MCF 10A (cell line): ENCODE measurements around the gene ZNF107. TPM values are rescaled to one million over a fixed set of nuclear protein-coding genes. Genes with fewer than 3 reads are reported as not detected.
"Not testable (repeated sequence)": the region's sequence is repeated elsewhere in the genome, so short reads cannot be mapped to it uniquely, and the experiment has no call there.

Experiments
- BruUV-seq: library from RNA; stranded (reverse); fragments of 400-500 nt; replicated peaks from 2 replicates; lab custom pipeline; 2021; lab: Mats Ljungman, UMichigan
- CTCF ChIA-PET: fragments of 300-600 bp; sonication (Branson Sonifier 250); formaldehyde crosslinking; extraction: SDS; loops from one replicate; lab custom pipeline; 2021; ENCODE audit warnings: antibody characterized with exemption, inconsistent platforms; lab: Yijun Ruan, JAX
- POLR2A ChIA-PET: fragments of 300-600, 350-650 bp; sonication (Branson Sonifier 250); formaldehyde crosslinking; extraction: SDS; loops from one replicate; lab custom pipeline; 2020; ENCODE audit warnings: antibody characterized with exemption, inconsistent platforms; lab: Yijun Ruan, JAX
- DNase-seq: peaks from one replicate; pipeline ENCODE4 v3.0.0-alpha.2; 2018; ENCODE audit not compliant: unreplicated experiment
- H3K27ac Mint-ChIP-seq: one replicate; pipeline ENCODE4 v1.8.0; 2022; ENCODE audit warnings: mild to moderate bottlenecking, low read depth, mixed read lengths; ENCODE audit not compliant: unreplicated experiment
- H3K27me3 Mint-ChIP-seq: one replicate; pipeline ENCODE4 v1.8.0; 2022; ENCODE audit warnings: mixed read lengths; ENCODE audit not compliant: insufficient read depth, unreplicated experiment
- H3K36me3 Mint-ChIP-seq: one replicate; pipeline ENCODE4 v1.8.0; 2022; ENCODE audit warnings: mild to moderate bottlenecking, moderate library complexity, mixed read lengths; ENCODE audit not compliant: insufficient read depth, unreplicated experiment
- H3K4me1 Mint-ChIP-seq: one replicate; pipeline ENCODE4 v1.8.0; 2022; ENCODE audit warnings: mixed read lengths; ENCODE audit not compliant: insufficient read depth, unreplicated experiment
- H3K4me3 Mint-ChIP-seq: one replicate; pipeline ENCODE4 v1.8.0; 2022; ENCODE audit warnings: mild to moderate bottlenecking, moderate library complexity, mixed read lengths; ENCODE audit not compliant: unreplicated experiment
- H3K9me3 Mint-ChIP-seq: one replicate; pipeline ENCODE4 v1.8.0; 2022; ENCODE audit warnings: mixed read lengths; ENCODE audit not compliant: unreplicated experiment
- CTCF ChIP-seq: fragments of 200-600 bp; IDR thresholded peaks from one replicate; pipeline ENCODE4 v1.8.0; 2022; ENCODE audit warnings: antibody characterized with exemption, mild to moderate bottlenecking; ENCODE audit not compliant: unreplicated experiment
- intact Hi-C: fragments of 100-400 bp; cut with micrococcal nuclease; formaldehyde crosslinking; loops from 2 replicates; pipeline ENCODE4 v1.14.1; 2022
- total RNA-seq: library from RNA; stranded (reverse); gene quantifications from 2 replicates; pipeline ENCODE4 v1.2.3, GENCODE V29; 2022

The ZNF107 gene
- total RNA-seq, 1 experiment from 2014 or later = 4.6 TPM

DNA sequence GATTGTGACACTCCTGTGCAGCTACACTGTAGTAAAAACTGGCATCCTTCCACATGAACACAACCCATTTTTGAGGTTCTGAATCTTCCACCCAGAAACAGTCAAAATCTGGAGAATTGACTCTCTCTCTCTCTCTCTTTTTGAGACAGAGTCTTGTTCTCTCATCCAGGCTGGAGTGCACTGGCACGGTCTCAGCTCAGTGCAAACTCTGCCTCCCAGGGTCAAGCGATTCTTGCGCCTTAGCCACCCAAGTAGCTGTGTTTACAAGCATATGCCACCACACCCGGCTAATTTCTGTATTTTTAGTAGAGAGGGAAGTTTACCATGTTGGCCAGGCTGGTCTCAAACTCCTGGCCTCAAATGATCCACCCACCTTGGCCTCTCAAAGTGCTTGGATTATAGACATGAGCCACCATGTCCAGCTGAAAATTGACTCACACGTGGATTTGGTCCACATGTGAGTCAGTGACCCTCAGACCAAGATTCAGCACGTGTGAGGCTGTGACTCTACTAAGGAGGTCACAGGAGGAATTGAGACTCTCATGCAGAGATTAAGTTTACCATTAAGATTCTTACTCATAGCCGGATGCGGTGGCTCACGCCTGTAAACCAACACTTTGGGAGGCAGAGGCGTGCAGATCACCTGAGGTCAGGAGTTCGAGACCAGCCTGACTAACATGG lies 12.1 kb upstream of the ZNF107 start:
- H3K36me3 Mint-ChIP-seq = no peaks in the 10 kb centered on the region
- intact Hi-C loops = no loop called here
- DNase-seq = no peak
- ChIA-PET CTCF (interaction anchor here (0.9 to 1.8 kb wide), 2 partner anchors 23 to 24 kb away, joined by 3 to 6 read pairs; no protein-coding TSS in a partner anchor), POLR2A (interaction anchor here (0.6 to 3.1 kb wide), 4 partner anchors 7 to 194 kb away, joined by 3 to 12 read pairs (median 4); partner anchors contain the start of gene ZNF107)
- no peak overlapping the region for H3K4me3 Mint-ChIP-seq
- no peaks in the 10 kb centered on the region for H3K27me3 Mint-ChIP-seq
- no TSS peak for BruUV-seq
- no peak overlapping the region for H3K27ac Mint-ChIP-seq
- no peaks in the 10 kb centered on the region for H3K4me1 Mint-ChIP-seq
- no peak for TF ChIP-seq CTCF
- peaks cover 21% of the 10 kb centered on the region for H3K9me3 Mint-ChIP-seq

DNA sequence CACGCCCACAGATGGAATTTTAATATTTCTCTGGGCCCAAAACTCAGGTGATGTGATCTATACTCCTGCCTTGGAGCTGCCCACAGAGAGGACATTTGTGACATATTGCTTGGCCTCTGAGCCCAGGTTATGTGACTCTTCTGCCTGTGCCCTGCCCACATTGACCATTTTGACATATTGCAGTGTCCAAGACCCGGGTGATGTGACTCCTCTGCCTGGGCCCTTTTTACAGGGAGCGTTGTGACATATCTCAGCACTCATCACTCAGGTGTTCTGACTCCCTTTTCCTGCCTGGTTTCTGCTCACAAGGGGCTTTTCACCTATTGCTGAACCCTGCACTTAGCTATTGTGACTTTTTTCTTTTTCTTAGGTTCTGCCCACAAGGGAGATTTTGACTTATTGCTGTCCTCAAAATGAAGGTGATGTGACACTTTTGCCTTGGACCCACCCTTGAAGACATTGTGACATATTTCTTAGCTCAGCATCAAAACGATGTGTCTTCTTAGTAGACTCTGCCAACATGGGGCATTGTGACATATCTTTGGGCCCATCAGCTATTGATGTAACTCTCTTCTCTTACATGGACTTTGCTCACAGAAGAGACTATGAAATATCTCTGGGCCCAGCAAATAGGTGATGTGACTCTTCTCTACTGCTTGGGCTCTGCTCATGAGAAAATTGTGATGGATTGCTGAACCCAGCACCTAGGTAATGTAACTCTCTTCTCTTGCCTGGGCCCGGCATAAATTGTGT lies 11.0 kb upstream of the ZNF107 start:
- no peak overlapping the region for H3K4me3 Mint-ChIP-seq
- H3K27me3 Mint-ChIP-seq = no peaks in the 10 kb centered on the region
- H3K27ac Mint-ChIP-seq = no peak overlapping the region
- intact Hi-C loops = no loop called here
- no peak for TF ChIP-seq CTCF
- peaks cover 21% of the 10 kb centered on the region for H3K9me3 Mint-ChIP-seq
- CTCF ChIA-PET = interaction anchor here (0.7 to 1.8 kb wide), 3 partner anchors 24 to 26 kb away, joined by 3 to 6 read pairs (median 3); no protein-coding TSS in a partner anchor
- BruUV-seq = no TSS peak
- POLR2A ChIA-PET = interaction anchor here (1.2 to 3.1 kb wide), 2 partner anchors 11 to 92 kb away, joined by 4 to 12 read pairs; partner anchors contain the start of genes ZNF107 and ZNF680
- no peak for DNase-seq
- H3K4me1 Mint-ChIP-seq = no peaks in the 10 kb centered on the region
- no peaks in the 10 kb centered on the region for H3K36me3 Mint-ChIP-seq

- no peak for TF ChIP-seq CTCF
- peaks cover 22% of the 10 kb centered on the region for H3K9me3 Mint-ChIP-seq
- no peaks in the 10 kb centered on the region for H3K27me3 Mint-ChIP-seq
- no peak overlapping the region for H3K27ac Mint-ChIP-seq
- H3K4me3 Mint-ChIP-seq = no peak overlapping the region
- BruUV-seq = no TSS peak
- ChIA-PET POLR2A (interaction anchor here (1.0 to 1.2 kb wide), 2 partner anchors 11 to 93 kb away, joined by 4 to 5 read pairs; partner anchors contain the start of genes ZNF107 and ZNF680), CTCF (interaction anchor here (0.5 kb wide), 1 partner anchor 35 kb away, joined by 3 read pairs; no protein-coding TSS in a partner anchor)
- H3K4me1 Mint-ChIP-seq = no peaks in the 10 kb centered on the region
- no peak for DNase-seq
- intact Hi-C loops = no loop called here
- H3K36me3 Mint-ChIP-seq = no peaks in the 10 kb centered on the region
These were observed 10.1 kb upstream of the ZNF107 start for GRCh38 chr7:64655811-64656210.

- Mint-ChIP-seq H3K4me1 (no peaks in the 10 kb centered on the region), H3K4me3 (no peak overlapping the region), H3K36me3 (no peaks in the 10 kb centered on the region), H3K9me3 (peaks cover 28% of the 10 kb centered on the region), H3K27ac (no peak overlapping the region), H3K27me3 (no peaks in the 10 kb centered on the region)
- DNase-seq = no peak
- TF ChIP-seq CTCF = no peak
- CTCF ChIA-PET = interaction anchor here (0.6 kb wide), 1 partner anchor 241 kb away, joined by 3 read pairs; no protein-coding TSS in a partner anchor
- BruUV-seq = no TSS peak
- POLR2A ChIA-PET = interaction anchor here (1.0 kb wide), 1 partner anchor 10 kb away, joined by 5 read pairs; the partner anchor contains the start of gene ZNF107
- intact Hi-C loops = no loop called here
These were observed 9.4 kb upstream of the ZNF107 start for GRCh38 chr7:64656489-64656888.

- H3K27ac Mint-ChIP-seq, BruUV-seq, CTCF ChIA-PET, H3K27me3 Mint-ChIP-seq, intact Hi-C loops, H3K4me3 Mint-ChIP-seq, DNase-seq, H3K36me3 Mint-ChIP-seq, H3K4me1 Mint-ChIP-seq, POLR2A ChIA-PET: not testable (repeated sequence)
- H3K9me3 Mint-ChIP-seq = peaks cover 21% of the 10 kb centered on the region
These were observed 3.8 kb upstream of the ZNF107 start for GRCh38 chr7:64662091-64662490.
